ENCODE measurements around the gene IL18.

Gene IL18

GRCh38 chr11:112163875-112164685 is at the start of gene IL18:
IL18 (minus strand) TSS chr11:112164094; CDS start chr11:112155053, 9,041 bp downstream.
- DNase-seq (ENCODE audit: low read depth): no peak
- TF ChIP-seq, protein P1, sequence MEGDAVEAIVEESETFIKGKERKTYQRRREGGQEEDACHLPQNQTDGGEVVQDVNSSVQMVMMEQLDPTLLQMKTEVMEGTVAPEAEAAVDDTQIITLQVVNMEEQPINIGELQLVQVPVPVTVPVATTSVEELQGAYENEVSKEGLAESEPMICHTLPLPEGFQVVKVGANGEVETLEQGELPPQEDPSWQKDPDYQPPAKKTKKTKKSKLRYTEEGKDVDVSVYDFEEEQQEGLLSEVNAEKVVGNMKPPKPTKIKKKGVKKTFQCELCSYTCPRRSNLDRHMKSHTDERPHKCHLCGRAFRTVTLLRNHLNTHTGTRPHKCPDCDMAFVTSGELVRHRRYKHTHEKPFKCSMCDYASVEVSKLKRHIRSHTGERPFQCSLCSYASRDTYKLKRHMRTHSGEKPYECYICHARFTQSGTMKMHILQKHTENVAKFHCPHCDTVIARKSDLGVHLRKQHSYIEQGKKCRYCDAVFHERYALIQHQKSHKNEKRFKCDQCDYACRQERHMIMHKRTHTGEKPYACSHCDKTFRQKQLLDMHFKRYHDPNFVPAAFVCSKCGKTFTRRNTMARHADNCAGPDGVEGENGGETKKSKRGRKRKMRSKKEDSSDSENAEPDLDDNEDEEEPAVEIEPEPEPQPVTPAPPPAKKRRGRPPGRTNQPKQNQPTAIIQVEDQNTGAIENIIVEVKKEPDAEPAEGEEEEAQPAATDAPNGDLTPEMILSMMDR (conservative IDR thresholded peaks at IDR 0.05; ENCODE audit: control insufficient read depth, insufficient read depth, low read depth, low read length): no peak
- H3K4me3 ChIP-seq (ENCODE audit: control insufficient read depth, low read depth, low read length): no peak within 1 kb of the TSS

- no peak overlapping the region for H3K4me3 ChIP-seq (ENCODE audit: control insufficient read depth, low read depth, low read length)
- TF ChIP-seq, protein P1 (conservative IDR thresholded peaks at IDR 0.05; ENCODE audit: control insufficient read depth, insufficient read depth, low read depth, low read length): no peak
- no peak for DNase-seq (ENCODE audit: low read depth)
Measured at GRCh38 chr11:112212710-112213109, 48.8 kb upstream of the IL18 start.

DNA sequence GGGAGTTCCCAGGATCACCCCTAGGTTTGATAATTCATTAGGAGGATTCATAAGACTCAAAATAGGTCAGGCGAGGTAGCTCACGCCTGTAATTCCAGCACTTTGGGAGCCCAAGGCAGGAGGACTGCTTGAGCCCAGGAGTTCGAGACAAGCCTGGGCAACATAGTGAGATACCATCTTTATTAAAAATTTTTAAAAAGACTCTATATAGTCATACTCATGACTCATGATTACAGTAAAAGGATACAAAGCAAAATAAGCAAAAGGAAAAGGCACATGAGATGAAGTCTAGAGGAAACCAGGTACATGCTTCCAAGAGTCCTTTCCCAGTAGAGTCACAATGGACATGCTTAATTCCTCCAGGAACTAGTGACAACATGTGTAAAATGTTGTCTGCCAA is 48.4 kb upstream of the IL18 start:
- DNase-seq (ENCODE audit: low read depth): no peak
- no peak overlapping the region for H3K4me3 ChIP-seq (ENCODE audit: control insufficient read depth, low read depth, low read length)
- TF ChIP-seq, protein P1 (conservative IDR thresholded peaks at IDR 0.05; ENCODE audit: control insufficient read depth, insufficient read depth, low read depth, low read length): no peak

- no peak for DNase-seq (ENCODE audit: low read depth)
- no peak overlapping the region for H3K4me3 ChIP-seq (ENCODE audit: control insufficient read depth, low read depth, low read length)
- TF ChIP-seq, protein P1 (conservative IDR thresholded peaks at IDR 0.05; ENCODE audit: control insufficient read depth, insufficient read depth, low read depth, low read length): no peak
Measured at GRCh38 chr11:112211536-112211935, 47.6 kb upstream of the IL18 start.

GRCh38 chr11:112210890-112211289 is 47.0 kb upstream of the IL18 start:
- DNase-seq (ENCODE audit: low read depth): no peak
- TF ChIP-seq, protein P1 (conservative IDR thresholded peaks at IDR 0.05; ENCODE audit: control insufficient read depth, insufficient read depth, low read depth, low read length): no peak
- no peak overlapping the region for H3K4me3 ChIP-seq (ENCODE audit: control insufficient read depth, low read depth, low read length)

GRCh38 chr11:112206071-112206470 is 42.2 kb upstream of the IL18 start:
- H3K4me3 ChIP-seq (ENCODE audit: control insufficient read depth, low read depth, low read length): no peak overlapping the region
- DNase-seq (ENCODE audit: low read depth): no peak
- TF ChIP-seq, protein P1 (conservative IDR thresholded peaks at IDR 0.05; ENCODE audit: control insufficient read depth, insufficient read depth, low read depth, low read length): no peak

Measured in fibroblast of mammary gland (primary cell).